B cell (primary cell): Measurements from ENCODE around the gene ANKRD62. TPM values are rescaled to one million over a fixed set of nuclear protein-coding genes. Genes with fewer than 3 reads are reported as not detected.

ENCODE experiments used
- ATAC-seq: fragments of 200-7000 bp; cut with Tn5 transposase; one replicate; pipeline ENCODE4 v1.10.0; 2021; ENCODE audit warnings: low read depth, mild to moderate bottlenecking, moderate number of reproducible peaks, moderate library complexity
- CTCF ChIA-PET: fragments of 350-600 bp; sonication (Branson Sonifier 250); formaldehyde crosslinking; loops from one replicate; lab custom pipeline; 2021; ENCODE audit warnings: antibody characterized with exemption, inconsistent platforms; lab: Charles Lee
- POLR2A ChIA-PET: fragments of 350-600 bp; sonication (Branson Sonifier 250); formaldehyde crosslinking; loops from one replicate; lab custom pipeline; 2021; ENCODE audit warnings: antibody characterized with exemption; lab: Charles Lee
- DNase-seq: peaks from one replicate; pipeline ENCODE4 v3.0.0; 2013
- H2AFZ ChIP-seq: 2 replicates; pipeline ENCODE4 v1.6.1; 2012; ENCODE audit warnings: mild to moderate bottlenecking, low read depth, low read length; ENCODE audit not compliant: insufficient read depth, poor library complexity, severe bottlenecking
- H3K27ac ChIP-seq, 2 donors: 1 replicate in 1 of 2; 2 replicates in 1 of 2; pipeline ENCODE4 v1.5.1; 2012 to 2013; ENCODE audit warnings: low read length in 2 of 2, mild to moderate bottlenecking in 2 of 2, moderate library complexity in 1 of 2
- H3K27me3 ChIP-seq, 4 experiments: fragments of 200-600 bp in 1 of 4; sonication (generic) in 1 of 4; replicated peaks in 1 of 4; 1 replicate in 2 of 4; 2 replicates in 2 of 4; pipeline versions ENCODE4 v1.6.1 to v1.7.0; 2013 to 2016; ENCODE audit warnings: low read length in 3 of 4, mild to moderate bottlenecking in 2 of 4, mixed read lengths in 1 of 4, moderate library complexity in 1 of 4; ENCODE audit not compliant: insufficient read depth in 4 of 4, control insufficient read depth in 3 of 4; ENCODE audit errors: control extremely low read depth in 1 of 4
- H3K36me3 ChIP-seq, 2 experiments: replicated peaks in 1 of 2; 1 replicate in 1 of 2; 2 replicates in 1 of 2; pipeline versions ENCODE4 v1.6.1 to v1.7.1; 2013; ENCODE audit warnings: low read length in 1 of 2; ENCODE audit not compliant: insufficient read depth in 2 of 2, control insufficient read depth in 1 of 2; ENCODE audit errors: control extremely low read depth in 1 of 2, extremely low read depth in 1 of 2
- H3K4me1 ChIP-seq, 2 donors: fragments of 200-600 bp in 1 of 2; sonication (generic) in 1 of 2; 1 replicate in 1 of 2; 2 replicates in 1 of 2; pipeline versions ENCODE4 v1.5.1 to v1.6.1; 2013 to 2017; ENCODE audit warnings: low read length in 2 of 2; ENCODE audit not compliant: control insufficient read depth in 2 of 2, insufficient read depth in 2 of 2
- H3K4me2 ChIP-seq: replicated peaks from 2 replicates; pipeline ENCODE3; 2012; ENCODE audit warnings: mild to moderate bottlenecking, low read depth, low read length; ENCODE audit not compliant: poor library complexity, severe bottlenecking
- H3K4me3 ChIP-seq, 5 experiments: fragments of 200-600 bp in 1 of 5; sonication (generic) in 1 of 5; 1 replicate in 3 of 5; 2 replicates in 2 of 5; pipeline versions ENCODE4 v1.5.1 to v1.7.0; 2011 to 2016; ENCODE audit warnings: low read length in 4 of 5, mild to moderate bottlenecking in 4 of 5, low read depth in 2 of 5, control low read depth in 1 of 5, moderate library complexity in 1 of 5; ENCODE audit not compliant: insufficient read depth in 1 of 5; ENCODE audit errors: control extremely low read depth in 1 of 5, extremely low read depth in 1 of 5
- H3K79me2 ChIP-seq: fragments of 200-600 bp; sonication (generic); one replicate; pipeline ENCODE4 v1.6.0; 2016; ENCODE audit warnings: low read length; ENCODE audit not compliant: control insufficient read depth, insufficient read depth
- H3K9ac ChIP-seq: fragments of 200-600 bp; sonication (generic); 2 replicates; pipeline ENCODE4 v1.6.1; 2017; ENCODE audit warnings: mild to moderate bottlenecking, low read length, moderate library complexity
- H3K9me3 ChIP-seq, 3 donors: one replicate each; pipeline versions ENCODE4 v1.6.1 to v1.7.1; 2013; ENCODE audit warnings: low read length in 2 of 3; ENCODE audit not compliant: control insufficient read depth in 2 of 3, insufficient read depth in 1 of 3; ENCODE audit errors: control extremely low read depth in 1 of 3
- H4K20me1 ChIP-seq: 2 replicates; pipeline ENCODE4 v1.6.0; 2012; ENCODE audit warnings: mild to moderate bottlenecking, low read length; ENCODE audit not compliant: insufficient read depth, control insufficient read depth, poor library complexity, severe bottlenecking
- H3K27ac Mint-ChIP-seq: one replicate; pipeline ENCODE4 v1.8.0; 2021; ENCODE audit warnings: mixed read lengths
- H3K27me3 Mint-ChIP-seq: one replicate; pipeline ENCODE4 v1.8.0; 2021; ENCODE audit warnings: mixed read lengths
- H3K4me1 Mint-ChIP-seq: one replicate; pipeline ENCODE4 v1.8.0; 2021; ENCODE audit warnings: mixed read lengths
- H3K4me3 Mint-ChIP-seq: one replicate; pipeline ENCODE4 v1.8.0; 2021; ENCODE audit warnings: mixed read lengths
- H3K9me3 Mint-ChIP-seq: one replicate; pipeline ENCODE4 v1.8.0; 2022; ENCODE audit warnings: mixed read lengths; ENCODE audit not compliant: insufficient read depth
- EZH2 ChIP-seq: IDR thresholded peaks from 2 replicates; pipeline ENCODE4 v1.6.1; 2012; ENCODE audit warnings: borderline replicate concordance, low read depth, mild to moderate bottlenecking, moderate library complexity, low read length; ENCODE audit not compliant: insufficient read depth, poor library complexity, severe bottlenecking
- WGBS: methylation state at CpG from one replicate; pipeline ENCODE4 v1.1.5; 2013; ENCODE audit warnings: missing lambda C conversion rate; ENCODE audit not compliant: insufficient coverage; 5-methylcytosine and 5-hydroxymethylcytosine counted together
- intact Hi-C: fragments of 100-400 bp; cut with micrococcal nuclease; formaldehyde crosslinking; loops from one replicate; pipeline ENCODE4 v1.10.0; 2022
- polyA plus RNA-seq: library from polyadenylated mRNA; depleted of rRNA; stranded (reverse); fragments of >200 nt; gene quantifications from 2 replicates; pipeline ENCODE4 v1.2.3, GENCODE V29; 2012
- total RNA-seq, 2 donors: library from RNA; stranded (reverse); fragments of 120-200 nt in 1 of 2; gene quantifications; 1 replicate in 1 of 2; 2 replicates in 1 of 2; pipeline versions ENCODE4 v1.2.3 to v1.2.4, GENCODE V29; 2013 to 2022
- TF ChIP-seq, protein P1 (sequence below): fragments of 200-600 bp; IDR thresholded peaks from one replicate; pipeline ENCODE4 v1.8.0; 2022; ENCODE audit warnings: antibody characterized with exemption, mild to moderate bottlenecking

ANKRD62 gene
- total and polyA plus RNA-seq, 2 donors (not counting 1 experiment from before 2014, with no cell fraction given), result not detected

DNA sequence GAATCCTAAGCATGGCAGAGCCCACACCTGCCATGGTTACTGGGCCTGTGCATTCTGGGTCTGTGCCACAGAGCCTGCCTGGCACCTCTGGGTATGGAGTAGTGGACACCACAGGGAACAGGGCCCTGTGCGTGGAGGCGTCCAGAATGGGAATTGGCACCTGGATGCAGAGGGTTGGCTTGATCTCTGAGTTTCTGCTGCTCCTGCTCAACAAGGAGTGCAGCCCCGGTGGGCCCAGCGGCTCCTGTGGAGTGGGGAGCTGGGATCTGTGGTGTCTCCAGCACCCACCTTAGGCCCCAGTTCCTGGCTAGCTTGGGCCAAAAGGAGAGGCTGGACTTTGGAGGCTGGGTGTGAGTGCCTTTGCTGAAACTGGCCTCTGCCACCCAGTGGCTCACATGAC is 7.9 kb upstream of the ANKRD62 start:
- Histone ChIP-seq H2AFZ (no peak overlapping the region), H3K4me1 (no peaks in the 10 kb centered on the region), H3K36me3 (no peaks in the 10 kb centered on the region), H3K4me2 (no peak overlapping the region), H3K27ac (no peak overlapping the region), H3K4me3 (no peak overlapping the region), H3K27me3 (no peaks in the 10 kb centered on the region), H4K20me1 (no peaks in the 10 kb centered on the region), H3K9ac (no peak overlapping the region), H3K79me2 (no peaks in the 10 kb centered on the region), H3K9me3 (no peaks in the 10 kb centered on the region)
- Mint-ChIP-seq H3K27ac (no peak overlapping the region), H3K4me3 (no peak overlapping the region), H3K27me3 (peaks cover 5% of the 10 kb centered on the region), H3K4me1 (no peaks in the 10 kb centered on the region), H3K9me3 (no peaks in the 10 kb centered on the region)
- ChIA-PET POLR2A (no interaction called here), CTCF (no interaction called here)
- intact Hi-C loops, result no loop called here
- 92% methylated on average over 2 of the region's 4 CpGs for WGBS
- ATAC-seq (no peak), DNase-seq (no peak)
- TF ChIP-seq, protein P1, sequence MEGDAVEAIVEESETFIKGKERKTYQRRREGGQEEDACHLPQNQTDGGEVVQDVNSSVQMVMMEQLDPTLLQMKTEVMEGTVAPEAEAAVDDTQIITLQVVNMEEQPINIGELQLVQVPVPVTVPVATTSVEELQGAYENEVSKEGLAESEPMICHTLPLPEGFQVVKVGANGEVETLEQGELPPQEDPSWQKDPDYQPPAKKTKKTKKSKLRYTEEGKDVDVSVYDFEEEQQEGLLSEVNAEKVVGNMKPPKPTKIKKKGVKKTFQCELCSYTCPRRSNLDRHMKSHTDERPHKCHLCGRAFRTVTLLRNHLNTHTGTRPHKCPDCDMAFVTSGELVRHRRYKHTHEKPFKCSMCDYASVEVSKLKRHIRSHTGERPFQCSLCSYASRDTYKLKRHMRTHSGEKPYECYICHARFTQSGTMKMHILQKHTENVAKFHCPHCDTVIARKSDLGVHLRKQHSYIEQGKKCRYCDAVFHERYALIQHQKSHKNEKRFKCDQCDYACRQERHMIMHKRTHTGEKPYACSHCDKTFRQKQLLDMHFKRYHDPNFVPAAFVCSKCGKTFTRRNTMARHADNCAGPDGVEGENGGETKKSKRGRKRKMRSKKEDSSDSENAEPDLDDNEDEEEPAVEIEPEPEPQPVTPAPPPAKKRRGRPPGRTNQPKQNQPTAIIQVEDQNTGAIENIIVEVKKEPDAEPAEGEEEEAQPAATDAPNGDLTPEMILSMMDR, result no peak
- no peak for TF ChIP-seq EZH2

DNA sequence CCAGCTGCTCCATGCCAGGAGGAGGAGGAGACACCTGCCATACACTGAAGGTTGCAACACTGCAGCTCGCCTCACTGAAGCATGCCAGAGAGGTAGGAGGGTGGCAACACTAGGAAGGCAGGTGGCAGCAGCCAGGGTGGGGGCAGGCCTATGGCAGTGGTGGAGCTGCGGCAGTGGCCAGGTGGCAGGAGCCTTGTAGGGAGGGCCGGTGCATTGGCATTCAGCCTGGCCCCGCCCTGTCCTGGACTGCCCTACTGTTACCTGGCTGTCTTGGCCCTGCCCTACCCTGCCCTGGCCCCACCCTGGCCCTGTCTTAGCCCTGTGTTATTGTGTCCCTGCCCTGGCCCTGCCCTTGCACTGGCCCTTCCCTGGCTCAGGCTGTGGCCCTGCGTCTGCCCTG is 7.4 kb upstream of the ANKRD62 start:
- no peaks in the 10 kb centered on the region for H3K79me2 ChIP-seq
- TF ChIP-seq, protein P1, result no peak
- no peak for TF ChIP-seq EZH2
- no peak overlapping the region for H3K4me3 ChIP-seq
- ChIA-PET POLR2A (no interaction called here), CTCF (no interaction called here)
- 79% methylated on average over 4 of the region's 5 CpGs for WGBS
- no peak for ATAC-seq
- H3K4me3 Mint-ChIP-seq, result no peak overlapping the region
- no peaks in the 10 kb centered on the region for H3K4me1 Mint-ChIP-seq
- no peaks in the 10 kb centered on the region for H3K9me3 Mint-ChIP-seq
- H3K9ac ChIP-seq, result no peak overlapping the region
- no peak overlapping the region for H3K27ac ChIP-seq
- H3K4me1 ChIP-seq, result no peaks in the 10 kb centered on the region
- no peaks in the 10 kb centered on the region for H3K36me3 ChIP-seq
- H3K9me3 ChIP-seq, result no peaks in the 10 kb centered on the region
- no peak overlapping the region for H3K27ac Mint-ChIP-seq
- no peaks in the 10 kb centered on the region for H4K20me1 ChIP-seq
- H2AFZ ChIP-seq, result no peak overlapping the region
- DNase-seq, result no peak
- H3K27me3 ChIP-seq, result no peaks in the 10 kb centered on the region
- intact Hi-C loops, result no loop called here
- no peak overlapping the region for H3K4me2 ChIP-seq
- peaks cover 5% of the 10 kb centered on the region for H3K27me3 Mint-ChIP-seq
